ENCODE measurements around the gene CLK2. TPM values are rescaled to one million over a fixed set of nuclear protein-coding genes. Genes with fewer than 3 reads are reported as not detected.
"Not testable (repeated sequence)": the region's sequence is repeated elsewhere in the genome, so short reads cannot be mapped to it uniquely, and the experiment has no call there.

Gene CLK2
- total RNA-seq, 1 donor from 2014 or later, result 22.6 TPM

- DNase-seq (ENCODE audit: low spot score), result peak; percentile 97
- peak; percentile 91 for ATAC-seq
Observed at GRCh38 chr1:155244368-155245162, 28.7 kb downstream of the CLK2 start.

- no peak for ATAC-seq
- DNase-seq (ENCODE audit: low spot score), result no peak
Observed at GRCh38 chr1:155242805-155243358, 30.4 kb downstream of the CLK2 start.

- no peak for ATAC-seq
- no peak for DNase-seq (ENCODE audit: low spot score)
Observed at GRCh38 chr1:155241841-155242264, 31.5 kb downstream of the CLK2 start.

- ATAC-seq, result peak; percentile 51
- DNase-seq (ENCODE audit: low spot score), result peak; percentile 81
Observed at GRCh38 chr1:155241069-155241679, 32.1 kb downstream of the CLK2 start.

GRCh38 chr1:155236451-155236850 is 36.9 kb downstream of the CLK2 start:
- no peak for ATAC-seq
- DNase-seq (ENCODE audit: low spot score), result no peak

- ATAC-seq; DNase-seq (ENCODE audit: low spot score): not testable (repeated sequence)
Observed at GRCh38 chr1:155235375-155235774, 37.9 kb downstream of the CLK2 start.

- ATAC-seq; DNase-seq (ENCODE audit: low spot score): not testable (repeated sequence)
Observed at GRCh38 chr1:155233502-155233901, 39.8 kb downstream of the CLK2 start.

- not testable (repeated sequence) for ATAC-seq; DNase-seq (ENCODE audit: low spot score)
Observed at GRCh38 chr1:155232001-155232978, 41.0 kb downstream of the CLK2 start.

- ATAC-seq, result not testable (repeated sequence)
Observed at GRCh38 chr1:155231302-155231701, 42.0 kb downstream of the CLK2 start.

GRCh38 chr1:155228096-155228427 is 45.2 kb downstream of the CLK2 start:
- DNase-seq (ENCODE audit: low spot score), result no peak
- no peak for ATAC-seq

More at GRCh38 chr1:155231302-155231701, 42.0 kb downstream of the CLK2 start:
- DNase-seq (ENCODE audit: low spot score), result not testable (repeated sequence)

GRCh38 chr1:155227261-155228095 is 45.8 kb downstream of the CLK2 start:
- DNase-seq (ENCODE audit: low spot score) (peak; percentile 97), ATAC-seq (peak; percentile 98)

GRCh38 chr1:155226910-155227260 is 46.4 kb downstream of the CLK2 start:
- DNase-seq (ENCODE audit: low spot score), result peak; percentile 61
- peak; percentile 62 for ATAC-seq

GRCh38 chr1:155226188-155226909 is 47.0 kb downstream of the CLK2 start:
- peak; percentile 31 for ATAC-seq
- DNase-seq (ENCODE audit: low spot score), result no peak

GRCh38 chr1:155225404-155225759 is 47.9 kb downstream of the CLK2 start:
- DNase-seq (ENCODE audit: low spot score); ATAC-seq: not testable (repeated sequence)

- DNase-seq (ENCODE audit: low spot score), result no peak
Observed at GRCh38 chr1:155223047-155223446, 50.3 kb downstream of the CLK2 start.

GRCh38 chr1:155220211-155220965 is 52.9 kb downstream of the CLK2 start:
- not testable (repeated sequence) for DNase-seq (ENCODE audit: low spot score); ATAC-seq

More at GRCh38 chr1:155223047-155223446, 50.3 kb downstream of the CLK2 start:
- ATAC-seq, result no peak

- peak; percentile 51 for ATAC-seq
- DNase-seq (ENCODE audit: low spot score), result no peak
Observed at GRCh38 chr1:155219592-155220031, 53.7 kb downstream of the CLK2 start.

- no peak for DNase-seq (ENCODE audit: low spot score)
- peak; percentile 69 for ATAC-seq
Observed at GRCh38 chr1:155218854-155219591, 54.3 kb downstream of the CLK2 start.

Data from left lobe of liver (tissue), 2 donors.